ENCODE data around the gene GRIK1.

GRIK1 gene

DNA sequence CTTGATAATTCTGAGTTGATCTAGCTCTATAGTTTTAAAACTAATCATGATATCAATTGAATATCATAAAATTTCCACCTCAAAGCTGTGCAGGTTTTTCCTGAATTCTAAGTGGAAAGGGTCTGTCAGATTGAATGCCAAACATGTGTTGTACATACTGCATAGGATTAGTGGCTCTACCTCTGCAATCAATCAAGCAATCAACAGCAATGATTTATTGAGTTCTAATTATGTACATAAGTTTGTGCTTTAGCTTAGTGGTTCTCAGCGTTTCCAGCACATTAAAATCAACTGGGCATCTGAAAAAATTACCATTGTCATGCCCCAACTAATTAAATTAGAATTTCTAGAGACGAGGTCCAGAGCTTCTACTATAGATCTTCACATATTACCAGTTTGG, 389.6 kb downstream of the GRIK1 start:
- DNase-seq (ENCODE audit: low read depth in 1 of 2, low spot score in 1 of 2): no peak

DNA sequence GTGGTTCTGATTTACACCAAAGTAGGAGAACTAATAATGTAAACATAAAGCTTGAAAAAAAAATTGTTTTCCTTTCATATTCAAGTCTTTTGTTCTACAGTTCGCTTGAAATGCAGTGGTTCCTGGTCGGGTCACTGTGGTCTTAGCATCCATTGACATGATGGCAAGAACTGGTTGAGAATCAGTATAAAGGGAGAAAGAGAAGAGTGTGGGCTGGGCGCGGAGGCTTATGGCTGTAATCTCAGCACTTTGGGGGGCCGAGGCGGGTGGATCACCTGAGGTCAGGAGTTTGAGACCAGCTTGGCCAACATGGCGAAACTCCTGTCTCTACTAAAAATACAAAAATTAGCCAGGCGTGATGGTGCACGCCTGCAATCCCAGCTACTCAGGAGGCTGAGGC, 390.2 kb downstream of the GRIK1 start:
- DNase-seq (ENCODE audit: low read depth in 1 of 2, low spot score in 1 of 2): no peak

DNA sequence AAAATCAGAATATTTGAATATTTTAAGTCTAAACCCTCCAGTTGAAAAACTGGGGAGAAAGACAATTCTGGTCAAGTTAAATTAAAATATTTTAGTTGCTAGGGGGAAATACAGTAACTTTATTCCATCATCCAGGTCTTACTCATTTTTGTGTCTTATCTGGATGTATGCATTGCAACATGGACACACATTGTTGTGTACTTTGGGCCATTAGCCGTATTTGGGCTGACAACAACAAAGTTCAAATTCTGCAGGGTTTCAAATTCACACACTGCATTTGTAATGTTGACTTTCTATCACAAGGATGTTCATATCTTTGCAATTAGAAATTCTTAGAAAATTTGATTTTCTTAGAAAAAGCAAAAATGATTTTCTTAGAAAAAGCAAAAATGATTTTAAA, 391.8 kb downstream of the GRIK1 start:
- DNase-seq (ENCODE audit: low read depth in 1 of 2, low spot score in 1 of 2): no peak

DNA sequence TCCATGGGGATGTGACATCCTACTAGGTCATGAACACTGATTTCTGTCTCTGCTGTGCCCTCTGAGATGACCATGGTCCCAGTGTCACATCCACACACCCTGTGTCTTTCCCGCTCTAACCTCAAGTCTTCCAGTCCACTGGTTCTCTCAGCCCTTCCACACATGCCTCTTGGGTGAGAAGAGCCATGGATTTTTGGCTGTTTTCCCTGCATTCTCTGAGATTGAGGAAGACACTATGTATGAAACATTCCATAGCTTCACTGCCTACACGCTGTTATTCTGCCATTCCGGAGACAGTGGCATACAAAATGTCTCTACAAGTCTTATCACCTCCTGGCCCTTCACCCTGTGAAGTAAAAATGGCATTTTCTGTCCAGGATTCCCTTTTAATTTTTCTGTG, 393.7 kb downstream of the GRIK1 start:
- no peak for DNase-seq (ENCODE audit: low read depth in 1 of 2, low spot score in 1 of 2)

DNA sequence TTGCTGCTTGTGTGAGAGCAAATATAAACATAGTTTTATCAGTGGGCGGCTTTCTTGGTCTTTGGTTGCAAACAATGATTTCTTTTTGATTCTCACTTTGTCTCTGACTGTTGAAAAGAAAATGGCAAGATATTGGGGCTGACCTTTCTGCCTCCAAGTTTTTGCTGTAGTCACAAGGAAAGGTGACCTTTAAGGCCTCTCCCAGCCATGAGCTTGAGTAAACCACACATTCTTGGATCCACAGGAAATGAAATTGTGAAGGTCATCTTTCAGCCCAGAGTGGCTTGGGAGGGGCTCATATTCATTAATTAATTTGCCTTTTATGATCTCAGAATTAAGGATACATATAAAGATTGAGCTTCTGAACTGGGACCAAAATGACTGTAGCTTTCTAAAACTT, 399.5 kb downstream of the GRIK1 start:
- no peak for DNase-seq (ENCODE audit: low read depth in 1 of 2, low spot score in 1 of 2)

DNA sequence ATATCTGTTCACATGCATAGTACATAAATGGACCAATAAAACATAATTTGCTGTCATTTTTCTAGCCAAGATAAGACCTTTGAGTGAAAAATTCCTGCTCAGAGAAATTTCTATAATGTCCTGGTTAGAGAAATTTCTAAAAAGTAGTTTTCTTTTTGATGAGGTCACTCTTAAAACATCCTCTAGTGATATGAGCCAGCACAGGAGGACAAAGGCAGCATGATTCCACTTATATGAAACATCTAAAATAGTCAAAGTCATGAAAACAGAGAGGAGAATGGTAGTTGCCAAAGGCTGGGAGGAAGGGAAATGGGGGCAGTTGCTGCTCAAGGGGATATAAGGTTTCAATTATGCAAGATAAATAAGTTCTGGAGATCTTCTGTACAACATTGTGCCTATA, 401.7 kb downstream of the GRIK1 start:
- no peak for DNase-seq (ENCODE audit: low read depth in 1 of 2, low spot score in 1 of 2)

DNA sequence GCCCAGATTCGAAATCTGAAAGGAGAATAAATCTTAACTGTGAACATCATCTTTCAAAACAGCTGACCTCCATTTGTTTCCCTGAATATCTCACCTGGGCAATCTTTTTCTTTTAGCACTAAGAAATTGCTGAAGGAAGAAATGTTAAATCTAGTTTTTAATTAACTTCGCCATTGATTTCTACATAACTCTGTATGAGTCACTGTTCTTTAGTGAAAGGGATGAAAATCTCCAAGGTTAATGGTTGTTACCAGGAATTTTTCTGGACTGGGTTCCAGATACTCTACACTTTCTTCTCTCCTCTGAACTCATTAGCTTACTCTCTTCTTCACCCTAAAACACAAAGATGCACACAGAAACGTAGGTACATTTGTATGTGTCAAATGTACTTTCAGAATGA, 405.3 kb downstream of the GRIK1 start:
- DNase-seq (ENCODE audit: low read depth in 1 of 2, low spot score in 1 of 2): no peak

DNA sequence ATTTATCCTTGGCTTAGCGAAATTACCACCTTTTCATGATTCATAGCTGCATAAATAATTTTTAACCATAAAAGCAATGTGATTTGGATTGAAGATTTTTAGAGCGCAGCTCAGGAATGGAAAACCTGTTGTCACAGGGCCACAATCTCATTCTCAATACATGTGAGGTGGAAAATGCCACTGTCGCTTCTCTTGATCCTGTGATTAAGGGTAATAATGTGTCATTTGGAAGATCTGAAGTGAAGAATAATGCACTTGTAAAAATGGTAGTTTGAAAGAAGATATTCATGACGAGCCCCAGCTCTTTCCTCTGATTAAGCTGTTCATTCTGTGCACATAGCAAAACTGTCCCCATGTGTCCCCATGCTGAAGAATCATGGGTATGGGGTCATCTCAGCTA, 410.7 kb downstream of the GRIK1 start:
- DNase-seq (ENCODE audit: low read depth in 1 of 2, low spot score in 1 of 2): no peak

DNA sequence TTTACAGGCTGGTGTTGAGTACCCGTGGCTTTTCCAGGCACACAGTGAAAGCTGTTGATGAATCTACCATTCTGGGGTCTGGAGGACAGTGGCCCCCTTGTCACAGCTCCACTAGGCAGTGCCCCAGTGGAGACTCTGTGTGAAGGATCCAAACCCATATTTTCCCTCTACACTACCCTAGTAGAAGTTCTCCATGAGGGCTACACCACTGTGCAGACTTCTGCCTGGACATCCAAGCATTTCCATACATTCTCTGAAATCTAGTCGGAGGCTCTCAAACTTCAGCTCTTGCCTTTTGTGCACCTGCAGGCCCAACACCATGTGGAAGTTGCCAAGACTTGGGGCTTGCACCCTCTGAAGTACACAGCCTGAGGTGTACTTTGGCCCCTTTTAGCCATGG, 413.3 kb downstream of the GRIK1 start:
- no peak for DNase-seq (ENCODE audit: low read depth in 1 of 2, low spot score in 1 of 2)

DNA sequence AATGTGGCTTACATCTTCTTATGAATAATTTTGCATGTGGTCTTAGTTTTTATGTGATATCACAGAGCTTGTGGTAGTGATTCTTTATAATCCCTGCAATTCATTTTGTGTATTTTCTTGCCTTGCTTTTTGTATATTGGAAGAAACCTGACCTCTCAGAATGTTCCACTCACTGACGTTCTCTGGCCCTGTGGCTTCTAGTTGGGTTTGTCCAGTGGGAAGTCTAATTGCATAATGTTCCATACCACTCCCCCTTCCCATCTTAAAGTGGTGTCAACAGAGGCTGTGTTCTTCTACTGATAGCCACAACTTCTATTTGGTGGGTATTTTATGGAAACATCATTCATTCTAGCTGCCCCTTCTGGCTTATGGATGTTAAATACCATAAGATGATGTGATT, 415.7 kb downstream of the GRIK1 start:
- DNase-seq (ENCODE audit: low read depth in 1 of 2, low spot score in 1 of 2): no peak

DNA sequence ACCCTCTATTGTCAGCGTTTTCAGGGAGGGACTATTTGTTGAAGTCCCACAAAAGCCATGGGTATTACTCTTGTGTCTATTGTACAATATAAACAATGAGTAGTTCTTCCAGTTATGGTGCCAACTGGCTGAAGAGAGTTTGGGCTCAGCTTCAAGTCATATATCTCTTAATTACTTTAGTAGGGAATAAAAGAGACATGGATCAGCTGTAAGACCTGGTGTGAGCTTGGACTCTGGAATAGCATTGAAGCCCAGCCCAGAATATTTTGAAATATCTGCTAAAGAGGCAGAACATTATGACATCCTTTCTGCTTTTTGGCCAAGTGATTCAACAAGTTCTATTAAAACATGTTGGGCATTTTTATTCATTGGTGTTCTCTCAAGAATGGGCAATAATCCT, 416.1 kb downstream of the GRIK1 start:
- DNase-seq (ENCODE audit: low read depth in 1 of 2, low spot score in 1 of 2): no peak

DNA sequence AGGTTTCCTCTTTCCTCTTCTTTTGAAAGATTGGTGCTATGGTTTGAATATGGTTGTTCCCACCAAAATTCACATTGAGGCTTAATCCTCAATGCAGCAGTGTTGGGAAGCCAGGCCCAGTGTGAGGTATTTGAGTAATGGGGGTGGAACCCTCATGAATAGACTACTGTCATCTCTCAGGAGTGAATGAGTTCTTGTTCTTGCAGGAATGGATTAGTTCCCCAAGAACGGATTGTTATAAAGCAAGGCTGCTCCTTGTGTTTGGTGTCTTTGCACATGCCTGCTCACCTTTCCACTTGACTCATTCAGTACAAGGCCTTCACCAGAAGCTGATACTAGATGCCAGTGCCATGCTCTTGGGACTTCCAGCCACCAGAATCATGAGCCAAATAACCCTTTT, 417.9 kb downstream of the GRIK1 start:
- no peak for DNase-seq (ENCODE audit: low read depth in 1 of 2, low spot score in 1 of 2)

DNA sequence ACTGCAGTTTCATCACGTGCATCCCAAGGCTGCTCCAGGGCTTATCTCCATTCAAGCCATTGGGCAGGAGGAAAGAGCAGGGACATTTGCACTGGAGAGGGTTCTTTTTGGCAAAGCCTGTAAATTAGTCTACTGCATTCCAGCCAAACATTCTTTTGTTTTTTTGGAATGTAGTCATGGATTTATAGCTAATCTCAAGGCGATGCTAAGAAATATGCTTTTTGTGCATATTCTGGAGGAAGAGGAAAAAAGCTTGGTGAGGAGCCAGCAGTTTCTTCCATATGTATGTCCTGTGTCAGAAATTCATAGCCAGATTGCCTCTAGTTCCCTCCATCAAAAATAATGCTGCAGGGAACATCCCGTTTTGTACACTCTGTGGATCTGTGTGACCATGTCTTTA, 419.6 kb downstream of the GRIK1 start:
- no peak for DNase-seq (ENCODE audit: low read depth in 1 of 2, low spot score in 1 of 2)

DNA sequence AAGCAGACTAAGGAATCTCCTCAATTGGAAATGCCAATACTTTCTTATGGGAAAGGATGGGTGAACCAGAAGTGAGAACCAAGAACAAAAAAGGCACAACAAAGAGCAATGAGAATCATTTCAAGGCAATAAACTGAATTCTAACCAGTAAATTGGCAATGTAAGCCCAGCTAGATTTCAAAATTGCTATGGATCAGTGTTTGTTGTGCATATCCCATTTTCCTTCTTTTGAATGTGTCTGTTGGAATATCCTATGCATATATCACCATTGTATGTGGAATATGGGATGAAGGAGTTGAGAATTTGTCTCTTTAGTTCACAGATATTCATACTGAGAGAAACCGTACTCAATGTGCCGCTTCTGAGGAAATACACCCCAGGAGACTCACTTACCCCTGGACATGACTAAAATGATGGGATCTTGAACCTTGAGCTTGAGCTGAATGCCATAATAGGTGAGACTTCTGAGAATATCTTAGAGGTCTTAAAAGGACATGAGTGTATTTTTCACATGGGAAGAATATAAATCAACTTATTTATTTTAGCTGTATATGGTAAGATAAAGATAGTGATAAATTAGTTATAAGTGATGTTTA, 425.0 kb downstream of the GRIK1 start:
- DNase-seq (ENCODE audit: low read depth in 1 of 2, low spot score in 1 of 2): no peak

DNA sequence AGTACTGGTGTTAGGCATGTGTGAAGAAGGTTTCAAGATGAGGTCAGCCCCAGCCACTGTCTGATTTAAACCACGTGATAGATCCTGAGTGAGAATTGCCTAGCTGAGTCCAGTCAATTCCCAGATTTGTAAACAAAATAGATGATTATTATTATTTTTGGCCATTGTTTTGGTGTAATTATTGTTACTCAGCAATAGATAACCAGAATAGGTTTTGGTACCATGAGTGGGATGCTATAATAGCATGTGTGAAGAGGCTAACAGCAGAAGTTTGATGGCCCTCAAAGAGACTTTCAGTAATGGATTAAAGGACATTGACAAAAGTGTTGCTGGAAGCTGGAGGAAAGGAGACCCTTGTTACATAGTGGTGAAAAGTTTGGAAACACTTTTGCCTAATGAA, 426.3 kb downstream of the GRIK1 start:
- no peak for DNase-seq (ENCODE audit: low read depth in 1 of 2, low spot score in 1 of 2)

DNA sequence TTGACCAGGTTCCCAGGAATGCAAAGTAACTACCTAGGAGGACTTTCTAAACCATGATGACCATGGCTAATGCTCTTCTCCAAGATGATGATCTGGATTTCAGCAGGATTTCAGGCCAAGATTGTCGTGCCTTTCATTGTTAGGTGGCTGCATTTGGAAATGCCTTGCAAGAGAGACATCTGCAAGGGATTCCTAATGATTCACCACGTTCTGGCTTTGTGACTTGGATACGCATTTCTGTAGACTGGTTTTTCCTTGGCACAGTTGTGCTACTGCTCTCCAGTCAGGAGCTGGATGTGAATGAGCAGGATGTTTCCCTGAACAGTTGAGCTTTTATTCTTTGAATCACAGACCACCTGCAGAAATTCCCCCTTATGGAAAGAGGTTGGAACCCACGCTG, 428.7 kb downstream of the GRIK1 start:
- DNase-seq (ENCODE audit: low read depth in 1 of 2, low spot score in 1 of 2): no peak

DNA sequence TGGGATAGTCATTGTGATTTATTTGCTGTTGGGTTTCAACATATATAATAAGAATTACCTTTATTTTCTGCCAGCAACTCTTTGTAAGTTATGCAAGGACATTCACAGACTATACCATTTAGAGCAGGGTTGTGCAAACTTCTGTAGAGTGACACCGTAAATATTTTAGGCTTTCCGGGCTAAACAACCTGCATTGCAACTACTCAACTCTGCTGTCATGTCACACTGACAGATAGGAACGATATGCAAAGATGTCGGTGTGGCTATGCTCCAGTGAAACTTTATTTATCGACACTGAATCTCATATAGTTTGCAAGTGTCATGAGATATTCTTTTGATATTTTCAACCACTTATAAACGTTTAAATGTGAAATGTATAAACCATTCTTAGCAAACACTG, 430.7 kb downstream of the GRIK1 start:
- DNase-seq (ENCODE audit: low read depth in 1 of 2, low spot score in 1 of 2): no peak

DNA sequence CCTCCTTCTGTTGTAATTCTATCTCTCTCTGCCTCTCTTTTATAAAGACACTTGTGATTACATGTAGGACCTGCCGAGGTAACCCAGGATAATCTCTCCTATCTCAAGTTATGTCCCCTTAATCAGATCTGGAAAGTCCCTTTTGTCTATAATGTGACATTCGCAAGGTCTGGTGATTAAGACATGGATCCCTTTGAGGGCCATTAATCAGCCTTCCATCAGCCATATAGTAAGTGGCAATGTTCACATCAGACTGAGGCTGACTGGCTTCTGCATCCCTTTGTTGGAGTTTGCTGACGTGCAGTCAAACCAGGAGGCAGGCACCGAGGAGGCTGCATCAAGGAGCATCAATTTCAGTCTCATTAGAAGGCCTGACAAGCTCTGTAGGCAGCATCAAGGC, 431.5 kb downstream of the GRIK1 start:
- DNase-seq (ENCODE audit: low read depth in 1 of 2, low spot score in 1 of 2): no peak

DNA sequence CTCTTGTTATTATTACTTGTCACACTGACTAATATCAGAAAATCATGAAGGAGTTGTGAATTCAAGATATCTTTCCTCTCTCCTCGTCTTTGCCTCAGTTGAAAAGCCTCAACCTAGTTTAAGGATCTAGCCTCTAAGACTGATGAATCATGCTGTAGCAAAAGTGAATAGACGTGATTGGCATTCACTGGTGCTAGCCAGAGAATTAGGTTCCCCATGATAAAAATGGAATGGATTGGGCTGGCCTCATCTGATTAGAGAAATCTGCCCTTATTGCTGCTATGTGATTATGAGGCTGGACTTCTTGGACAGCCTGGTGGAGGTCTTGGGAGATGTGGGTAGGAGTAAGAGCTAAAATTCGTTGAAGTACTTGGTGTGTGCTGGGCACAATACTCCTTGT, 432.8 kb downstream of the GRIK1 start:
- no peak for DNase-seq (ENCODE audit: low read depth in 1 of 2, low spot score in 1 of 2)

DNA sequence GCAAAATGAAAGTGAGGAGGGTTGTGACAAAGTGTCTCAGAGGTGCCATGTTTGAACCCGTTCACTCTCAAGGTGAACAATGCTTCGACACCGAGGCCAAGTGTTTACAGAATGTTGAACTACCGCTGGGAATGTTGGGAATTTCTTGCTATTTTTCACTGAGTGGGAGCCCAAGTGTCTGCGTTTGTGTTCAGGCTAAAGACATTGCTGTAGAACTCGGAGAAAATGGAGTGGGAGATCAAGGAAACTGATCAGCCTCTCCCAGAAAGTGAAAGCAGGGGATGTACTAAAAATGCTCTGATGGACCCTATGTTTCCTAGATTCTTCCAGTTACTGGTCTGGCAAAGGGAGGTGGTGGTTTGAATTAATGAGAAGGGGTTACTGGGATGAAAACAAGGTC, 433.6 kb downstream of the GRIK1 start:
- no peak for DNase-seq (ENCODE audit: low read depth in 1 of 2, low spot score in 1 of 2)

DNA sequence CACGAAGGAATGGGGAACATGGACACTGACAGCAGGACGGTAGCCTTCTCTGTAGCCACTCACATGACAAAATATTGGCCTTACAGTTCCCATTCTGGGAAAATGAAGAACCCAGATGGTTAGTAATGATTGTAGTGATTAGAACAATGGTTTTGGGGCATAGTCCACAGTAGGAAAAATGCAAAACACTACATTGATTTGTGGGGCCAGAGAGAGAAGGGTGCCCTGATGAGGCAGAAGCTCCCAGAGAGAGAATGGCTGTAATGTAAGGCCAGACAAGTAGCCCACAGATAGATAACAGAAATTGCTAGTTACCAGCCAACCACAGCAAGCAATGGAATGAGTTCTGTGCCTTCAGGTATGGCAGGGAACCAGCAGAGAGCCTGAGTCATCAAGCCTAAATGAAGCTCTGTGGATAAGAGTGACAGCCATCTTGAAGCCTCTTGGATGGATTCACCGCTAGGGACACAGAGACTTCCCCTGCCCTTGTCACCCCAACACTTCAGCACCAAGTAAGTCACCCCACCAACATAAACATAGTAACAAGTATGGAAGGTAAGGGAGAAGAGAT, 435.0 kb downstream of the GRIK1 start:
- DNase-seq (ENCODE audit: low read depth in 1 of 2, low spot score in 1 of 2): no peak

DNA sequence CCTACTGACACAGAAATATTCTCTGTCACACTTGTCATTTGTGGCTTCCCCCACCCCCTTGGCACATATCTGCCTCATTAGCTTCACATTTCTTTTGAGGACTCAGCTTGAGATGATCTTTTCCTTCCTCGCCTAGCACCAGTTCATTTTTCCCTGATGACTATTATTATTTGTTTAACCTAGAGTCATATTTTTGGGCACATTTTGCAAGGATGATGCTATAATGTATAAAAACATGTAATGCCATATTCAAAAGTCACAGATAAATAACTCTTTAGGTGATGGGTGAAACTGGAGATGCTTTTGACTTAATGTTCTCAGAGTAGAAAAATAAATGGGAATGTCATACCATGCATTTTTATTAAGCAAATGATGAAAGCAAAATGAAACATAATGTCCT, 438.3 kb downstream of the GRIK1 start:
- no peak for DNase-seq (ENCODE audit: low read depth in 1 of 2, low spot score in 1 of 2)

DNA sequence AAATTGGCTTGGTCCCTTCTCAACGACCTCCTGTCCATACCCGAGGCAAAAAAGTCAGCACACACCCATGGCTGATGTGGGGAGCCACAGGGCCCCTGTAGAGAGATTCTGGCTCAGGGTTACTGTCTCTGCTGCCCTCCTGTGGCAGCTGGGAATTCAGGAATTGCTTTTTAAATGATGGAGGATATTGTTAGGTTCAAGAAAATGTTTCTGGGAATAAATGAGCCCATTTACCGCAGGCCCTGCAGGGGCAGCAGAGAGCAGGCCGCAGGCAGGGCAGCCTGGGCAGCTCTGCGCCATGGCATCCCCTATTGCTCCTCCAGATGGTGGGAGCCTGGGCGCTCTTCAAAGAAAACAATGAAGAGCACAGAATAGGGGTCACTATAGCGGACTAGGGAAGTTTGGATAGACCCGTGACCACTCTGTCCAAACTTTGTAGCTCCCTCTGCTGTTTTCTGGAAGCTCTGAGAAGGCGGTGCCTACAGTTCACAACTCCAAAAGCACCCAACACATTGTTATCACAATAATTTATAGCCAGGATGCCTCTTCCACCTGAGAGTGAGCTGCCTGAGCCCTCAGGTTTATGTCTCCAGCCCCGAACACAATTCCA, 440.0 kb downstream of the GRIK1 start:
- no peak for DNase-seq (ENCODE audit: low read depth in 1 of 2, low spot score in 1 of 2)
